CD4-positive, alpha-beta T cell treated with Interleukin-17A for 1 hour (primary cell): Measurements from ENCODE around the gene DNAH3.
"Not testable (repeated sequence)": the region's sequence is repeated elsewhere in the genome, so short reads cannot be mapped to it uniquely, and the experiment has no call there.

Experiments
- DNase-seq: peaks from one replicate; pipeline ENCODE4 v3.0.0-alpha.2; 2020

DNAH3 gene

GRCh38 chr16:20931066-20931600, 219.5 kb downstream of the DNAH3 start:
- no peak for DNase-seq

GRCh38 chr16:20930365-20930690, 220.3 kb downstream of the DNAH3 start:
- no peak for DNase-seq

- not testable (repeated sequence) for DNase-seq
Measured at GRCh38 chr16:20929676-20930364, 220.8 kb downstream of the DNAH3 start.

GRCh38 chr16:20928774-20929411, 221.8 kb downstream of the DNAH3 start:
- DNase-seq: no peak

GRCh38 chr16:20925751-20926150, 224.9 kb downstream of the DNAH3 start:
- no peak for DNase-seq

GRCh38 chr16:20923876-20924275, 226.8 kb downstream of the DNAH3 start:
- no peak for DNase-seq

- DNase-seq: no peak
Measured at GRCh38 chr16:20920799-20921198, 229.8 kb downstream of the DNAH3 start.

- DNase-seq: no peak
Measured at GRCh38 chr16:20920091-20920490, 230.6 kb downstream of the DNAH3 start.

- DNase-seq: no peak
Measured at GRCh38 chr16:20918486-20919239, 232.0 kb downstream of the DNAH3 start.

GRCh38 chr16:20916942-20917341, 233.7 kb downstream of the DNAH3 start:
- DNase-seq: no peak

GRCh38 chr16:20916289-20916688, 234.4 kb downstream of the DNAH3 start:
- DNase-seq: no peak

- DNase-seq: no peak
Measured at GRCh38 chr16:20911361-20911760, 239.3 kb downstream of the DNAH3 start.

GRCh38 chr16:20910781-20911321, 239.8 kb downstream of the DNAH3 start:
- DNase-seq: peak; percentile 12

GRCh38 chr16:20906341-20907255, 244.0 kb downstream of the DNAH3 start:
- no peak for DNase-seq

GRCh38 chr16:20905576-20905975, 245.1 kb downstream of the DNAH3 start:
- no peak for DNase-seq

GRCh38 chr16:20904507-20905081, 246.1 kb downstream of the DNAH3 start:
- peak; percentile 73 for DNase-seq

GRCh38 chr16:20903899-20904506, 246.6 kb downstream of the DNAH3 start:
- no peak for DNase-seq

- DNase-seq: no peak
Measured at GRCh38 chr16:20903116-20903898, 247.3 kb downstream of the DNAH3 start.

GRCh38 chr16:20902426-20902825, 248.2 kb downstream of the DNAH3 start:
- DNase-seq: no peak

- peak; percentile 58 for DNase-seq
Measured at GRCh38 chr16:20901436-20902112, 249.1 kb downstream of the DNAH3 start.
